K562 (cell line): ENCODE results near the gene TRAPPC4. TPM values are rescaled to one million over a fixed set of nuclear protein-coding genes. Genes with fewer than 3 reads are reported as not detected.
A peak's percentile ranks its signal among the peaks of the same experiment; 100 is the strongest.

ENCODE experiments used
- CSDE1 ChIP-seq, 2 experiments: fragments of 450-650 bp; IDR thresholded peaks; 2 replicates each; pipeline ENCODE4 v1.6.1; 2016; ENCODE audit warnings: mild to moderate bottlenecking in 1 of 2
- ELF1 ChIP-seq: fragments of 200-800 bp; sonication (Bioruptor generic); IDR thresholded peaks from 2 replicates; pipeline ENCODE4 v1.6.1; 2016; ENCODE audit warnings: missing genetic modification characterization, missing compliant biosample characterization
- FOXJ2 ChIP-seq: fragments of 200-800 bp; sonication (Bioruptor generic); IDR thresholded peaks from 2 replicates; pipeline ENCODE4 v1.6.1; 2016; ENCODE audit warnings: missing genetic modification characterization, missing compliant biosample characterization
- GATA2 ChIP-seq: sonication (generic); formaldehyde crosslinking; IDR thresholded peaks from 2 replicates; pipeline ENCODE4 v1.4.0; 2020; ENCODE audit warnings: mild to moderate bottlenecking, missing genetic modification reagents
- HDAC3 ChIP-seq: fragments of 450-650 bp; IDR thresholded peaks from 2 replicates; pipeline ENCODE4 v1.6.1; 2018; ENCODE audit warnings: borderline replicate concordance, mild to moderate bottlenecking, moderate library complexity; ENCODE audit not compliant: partially characterized antibody
- HMGXB4 ChIP-seq: sonication (generic); formaldehyde crosslinking; IDR thresholded peaks from 2 replicates; pipeline ENCODE4 v1.8.1; 2023; ENCODE audit warnings: mild to moderate bottlenecking, missing genetic modification reagents
- HOXB6 ChIP-seq: fragments of 250-450 bp; sonication (Bioruptor Pico); IDR thresholded peaks from 2 replicates; pipeline ENCODE4 v1.5.1; 2022; ENCODE audit warnings: mild to moderate bottlenecking, borderline replicate concordance
- JUNB ChIP-seq: fragments of 450-650 bp; formaldehyde crosslinking; conservative IDR thresholded peaks from 2 replicates; pipeline ENCODE4 v1.4.0; 2020; ENCODE audit warnings: mild to moderate bottlenecking
- MAFG ChIP-seq: fragments of 450-650 bp; conservative IDR thresholded peaks from 2 replicates; pipeline ENCODE4 v1.6.1; 2016; ENCODE audit warnings: missing genetic modification characterization, missing compliant biosample characterization
- NFYB ChIP-seq: IDR thresholded peaks from 2 replicates; pipeline ENCODE4 v1.6.1; 2011; ENCODE audit warnings: mild to moderate bottlenecking, moderate library complexity; ENCODE audit not compliant: insufficient read length; ENCODE audit errors: extremely low read depth
- POLR2A ChIP-seq: fragments of 450-650 bp; conservative IDR thresholded peaks from 2 replicates; pipeline ENCODE4 v1.6.1; 2016
- POLR3G ChIP-seq: IDR thresholded peaks from 2 replicates; pipeline ENCODE4 v1.6.1; 2011; ENCODE audit not compliant: insufficient read length, insufficient replicate concordance; ENCODE audit errors: extremely low read depth
- SIX5 ChIP-seq, 2 experiments: IDR thresholded peaks; 2 replicates each; pipeline ENCODE4 v1.6.1; 2011; ENCODE audit warnings: low read length in 2 of 2, borderline replicate concordance in 1 of 2, low read depth in 1 of 2, mild to moderate bottlenecking in 1 of 2, moderate library complexity in 1 of 2; ENCODE audit not compliant: insufficient read depth in 1 of 2
- TSC22D4 ChIP-seq: fragments of 450-650 bp; IDR thresholded peaks from 2 replicates; pipeline ENCODE4 v1.6.1; 2016; ENCODE audit warnings: missing genetic modification characterization, missing biosample characterization, control low read depth
- ZC3H4 ChIP-seq: sonication (generic); formaldehyde crosslinking; IDR thresholded peaks from 2 replicates; pipeline ENCODE4 v1.9.0; 2021; ENCODE audit warnings: missing genetic modification reagents, borderline replicate concordance
- ZNF146 ChIP-seq: IDR thresholded peaks from one replicate; pipeline ENCODE4 v1.6.1; 2018; ENCODE audit warnings: missing compliant biosample characterization; ENCODE audit not compliant: unreplicated experiment
- ZZZ3 ChIP-seq: fragments of 450-650 bp; IDR thresholded peaks from 2 replicates; pipeline ENCODE4 v1.6.1; 2016; ENCODE audit warnings: antibody characterized with exemption, mild to moderate bottlenecking, moderate library complexity
- polyA plus RNA-seq, 8 experiments: library from polyadenylated mRNA; depleted of rRNA in 4 of 8; stranded (reverse) in 5 of 8; unstranded in 3 of 8; fragments of >200 nt; fragmentation: Nextera tagmentation in 2 of 8; fragmentation: Illumina TruSeq in 1 of 8; extraction: Ambion mirVana in 2 of 8; extraction: Trizol in 1 of 8; gene quantifications; 2 replicates each; pipeline versions ENCODE4 v1.2.1 to v1.2.3, GENCODE V29; 2011 to 2014; ENCODE audit warnings: inconsistent platforms in 1 of 8, missing spikeins in 1 of 8
- total RNA-seq, 7 experiments: library from RNA; depleted of rRNA in 6 of 7; stranded (reverse); fragments of >200 nt in 6 of 7; fragmentation: Illumina TruSeq in 2 of 7; extraction: Trizol in 2 of 7; gene quantifications; 2 replicates each; pipeline versions ENCODE4 v1.2.1 to v1.2.3, GENCODE V29; 2011 to 2021; ENCODE audit warnings: low replicate concordance in 1 of 7
- TF ChIP-seq, protein P1 (sequence below): fragments of 150-350 bp; conservative IDR thresholded peaks from 2 replicates; pipeline ENCODE4 v1.6.1; 2014; ENCODE audit warnings: low read length
- TF ChIP-seq, protein P2 (sequence below), 2 experiments: fragments of 450-650 bp in 1 of 2; sonication (generic) in 1 of 2; formaldehyde crosslinking in 1 of 2; IDR thresholded peaks in 1 of 2; conservative IDR thresholded peaks in 1 of 2; 2 replicates each; pipeline versions ENCODE4 v1.6.1 to v1.8.1; 2016 to 2023; ENCODE audit warnings: mild to moderate bottlenecking in 2 of 2, moderate library complexity in 2 of 2, inconsistent platforms in 1 of 2, missing genetic modification reagents in 1 of 2
- TF ChIP-seq, protein P3 (sequence below): conservative IDR thresholded peaks from 2 replicates; pipeline ENCODE4 v1.6.1; 2011; ENCODE audit warnings: low read depth, mild to moderate bottlenecking, low read length; ENCODE audit not compliant: control insufficient read depth

Gene TRAPPC4
- total and polyA plus RNA-seq, 9 of the 15 experiments (the other 6 are each of a cell fraction or from before 2014, with no cell fraction given) = 121 to 524 (median 142) TPM

DNA sequence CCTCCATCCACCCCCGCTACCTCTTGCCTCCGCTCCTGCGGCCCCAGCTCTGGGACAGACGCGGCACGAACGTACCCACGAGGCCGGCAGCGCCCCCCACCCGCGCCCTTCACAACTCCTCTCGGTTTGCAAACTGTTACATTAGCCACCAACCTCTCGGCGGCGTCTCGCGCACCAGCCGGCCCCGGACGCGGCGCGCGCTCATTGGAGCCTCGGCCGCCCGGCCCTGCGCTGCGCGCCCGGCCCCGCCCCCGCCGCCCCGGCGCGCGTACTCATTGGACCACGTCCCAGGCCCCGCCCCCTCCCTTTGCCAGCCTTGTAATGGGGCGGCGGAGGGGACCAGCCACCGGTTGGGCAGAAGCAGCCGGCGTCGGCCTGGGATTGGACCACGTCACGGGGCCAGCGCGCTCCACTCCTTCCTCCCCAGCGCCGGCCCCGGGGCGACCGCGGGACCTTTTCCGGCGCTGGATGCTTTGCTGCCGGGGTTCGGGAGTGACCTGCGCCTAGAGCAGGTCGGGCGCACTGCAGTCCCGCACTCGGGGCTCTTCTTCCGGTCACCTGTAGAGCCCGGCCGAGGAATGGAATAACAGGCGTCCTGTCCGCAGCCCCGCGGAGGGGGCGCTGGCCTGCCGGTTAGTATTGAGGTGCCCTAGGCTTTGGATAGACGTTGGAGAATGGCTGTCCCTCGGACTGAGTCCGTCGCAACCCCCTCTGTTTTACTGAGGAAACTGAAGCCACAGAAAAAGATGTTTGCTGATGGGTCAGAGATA lies 38.6 kb downstream of the TRAPPC4 start, which contains the start of gene HYOU1 (continued):
- TF ChIP-seq, protein P1, sequence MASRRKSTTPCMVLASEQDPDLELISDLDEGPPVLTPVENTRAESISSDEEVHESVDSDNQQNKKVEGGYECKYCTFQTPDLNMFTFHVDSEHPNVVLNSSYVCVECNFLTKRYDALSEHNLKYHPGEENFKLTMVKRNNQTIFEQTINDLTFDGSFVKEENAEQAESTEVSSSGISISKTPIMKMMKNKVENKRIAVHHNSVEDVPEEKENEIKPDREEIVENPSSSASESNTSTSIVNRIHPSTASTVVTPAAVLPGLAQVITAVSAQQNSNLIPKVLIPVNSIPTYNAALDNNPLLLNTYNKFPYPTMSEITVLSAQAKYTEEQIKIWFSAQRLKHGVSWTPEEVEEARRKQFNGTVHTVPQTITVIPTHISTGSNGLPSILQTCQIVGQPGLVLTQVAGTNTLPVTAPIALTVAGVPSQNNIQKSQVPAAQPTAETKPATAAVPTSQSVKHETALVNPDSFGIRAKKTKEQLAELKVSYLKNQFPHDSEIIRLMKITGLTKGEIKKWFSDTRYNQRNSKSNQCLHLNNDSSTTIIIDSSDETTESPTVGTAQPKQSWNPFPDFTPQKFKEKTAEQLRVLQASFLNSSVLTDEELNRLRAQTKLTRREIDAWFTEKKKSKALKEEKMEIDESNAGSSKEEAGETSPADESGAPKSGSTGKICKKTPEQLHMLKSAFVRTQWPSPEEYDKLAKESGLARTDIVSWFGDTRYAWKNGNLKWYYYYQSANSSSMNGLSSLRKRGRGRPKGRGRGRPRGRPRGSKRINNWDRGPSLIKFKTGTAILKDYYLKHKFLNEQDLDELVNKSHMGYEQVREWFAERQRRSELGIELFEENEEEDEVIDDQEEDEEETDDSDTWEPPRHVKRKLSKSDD = no peak
- TF ChIP-seq ZZZ3 = no peak
- no peak for TF ChIP-seq MAFG (tag)
- TF ChIP-seq TSC22D4 = no peak
- peak; percentile 85 for TF ChIP-seq POLR2A
- TF ChIP-seq POLR3G = no peak
- no peak for TF ChIP-seq HOXB6 (CRISPR knock-in tag)
- TF ChIP-seq, protein P2, sequence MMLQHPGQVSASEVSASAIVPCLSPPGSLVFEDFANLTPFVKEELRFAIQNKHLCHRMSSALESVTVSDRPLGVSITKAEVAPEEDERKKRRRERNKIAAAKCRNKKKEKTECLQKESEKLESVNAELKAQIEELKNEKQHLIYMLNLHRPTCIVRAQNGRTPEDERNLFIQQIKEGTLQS (IDR thresholded peaks at IDR 0.05) = no peak
- TF ChIP-seq, protein P2 (CRISPR knock-in tag; conservative IDR thresholded peaks at IDR 0.05) = no peak
- TF ChIP-seq HDAC3 = peak; percentile 37
- TF ChIP-seq ZC3H4 (CRISPR knock-in tag) = no peak
- 0 out of 2 replicates have a peak, but pooled peaks have one; percentile 58 for TF ChIP-seq FOXJ2 (tag)
- TF ChIP-seq, protein P3, sequence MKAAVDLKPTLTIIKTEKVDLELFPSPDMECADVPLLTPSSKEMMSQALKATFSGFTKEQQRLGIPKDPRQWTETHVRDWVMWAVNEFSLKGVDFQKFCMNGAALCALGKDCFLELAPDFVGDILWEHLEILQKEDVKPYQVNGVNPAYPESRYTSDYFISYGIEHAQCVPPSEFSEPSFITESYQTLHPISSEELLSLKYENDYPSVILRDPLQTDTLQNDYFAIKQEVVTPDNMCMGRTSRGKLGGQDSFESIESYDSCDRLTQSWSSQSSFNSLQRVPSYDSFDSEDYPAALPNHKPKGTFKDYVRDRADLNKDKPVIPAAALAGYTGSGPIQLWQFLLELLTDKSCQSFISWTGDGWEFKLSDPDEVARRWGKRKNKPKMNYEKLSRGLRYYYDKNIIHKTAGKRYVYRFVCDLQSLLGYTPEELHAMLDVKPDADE = peak; percentile 69; the same call in 1 of the 2 replicates
- TF ChIP-seq ZNF146 (CRISPR knock-in tag) = no peak
- TF ChIP-seq HMGXB4 (CRISPR knock-in tag) = no peak
- TF ChIP-seq JUNB (CRISPR knock-in tag) = no peak
- no peak for TF ChIP-seq CSDE1 (IDR thresholded peaks at IDR 0.05)
- peak; percentile 81 for TF ChIP-seq ELF1 (tag)
- peak; percentile 85 for TF ChIP-seq NFYB
- no peak for TF ChIP-seq SIX5 (IDR thresholded peaks at IDR 0.05; ENCODE audit: borderline replicate concordance in 1 of 2, insufficient read depth in 1 of 2, low read depth in 1 of 2, low read length in 2 of 2)
- TF ChIP-seq GATA2 = peak; percentile 74; the same call in 1 of the 2 replicates
